HG02885 (cell line): ENCODE measurements around the gene CARHSP1.
"Not testable (repeated sequence)": the region's sequence is repeated elsewhere in the genome, so short reads cannot be mapped to it uniquely, and the experiment has no call there.

ENCODE experiments used
- ATAC-seq: cut with Tn5 transposase; IDR thresholded peaks from one replicate; pipeline ENCODE4 v1.9.1; 2021; ENCODE audit warnings: mild to moderate bottlenecking; ENCODE audit not compliant: unreplicated experiment, poor library complexity

CARHSP1 gene

DNA sequence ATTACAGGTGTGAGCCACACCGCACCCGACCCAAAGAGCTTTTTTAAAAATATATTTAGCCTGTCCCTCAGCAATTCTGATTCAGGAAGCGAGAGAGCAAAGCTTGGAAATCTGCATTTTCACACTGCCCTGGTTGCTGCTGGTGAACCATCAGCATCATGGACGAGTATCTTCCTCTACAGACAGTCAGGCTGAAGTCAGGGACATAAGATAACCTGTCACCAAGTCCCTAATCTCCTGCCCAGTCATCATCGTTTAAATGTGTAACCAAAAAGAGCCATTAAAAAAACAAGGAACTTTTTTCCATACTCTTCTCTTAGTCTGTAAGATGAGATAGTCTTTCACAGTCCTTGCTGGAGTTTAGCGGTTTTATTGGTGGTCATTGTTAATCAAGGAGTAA is 64.5 kb downstream of the CARHSP1 start:
- ATAC-seq: no peak

GRCh38 chr16:8803733-8804132 is 65.1 kb downstream of the CARHSP1 start:
- ATAC-seq: not testable (repeated sequence)
